GM18907 (cell line): ENCODE results near the gene PCK1.

Experiments used
- ATAC-seq: cut with Tn5 transposase; IDR thresholded peaks from one replicate; pipeline ENCODE4 v1.9.1; 2021; ENCODE audit warnings: mild to moderate bottlenecking, moderate library complexity; ENCODE audit not compliant: unreplicated experiment

The PCK1 gene

GRCh38 chr20:57536120-57536708, 24.7 kb upstream of the PCK1 start:
- no peak for ATAC-seq

- ATAC-seq, result no peak
These were observed 23.9 kb upstream of the PCK1 start for GRCh38 chr20:57536771-57537724.

- no peak for ATAC-seq
These were observed 23.1 kb upstream of the PCK1 start for GRCh38 chr20:57537822-57538221.

GRCh38 chr20:57539889-57540288, 21.0 kb upstream of the PCK1 start:
- ATAC-seq, result no peak

GRCh38 chr20:57540890-57541580, 19.9 kb upstream of the PCK1 start:
- no peak for ATAC-seq

GRCh38 chr20:57543754-57544153, 17.2 kb upstream of the PCK1 start:
- ATAC-seq, result no peak

GRCh38 chr20:57544838-57545564, 15.9 kb upstream of the PCK1 start:
- no peak for ATAC-seq

GRCh38 chr20:57545927-57546662, 14.8 kb upstream of the PCK1 start:
- no peak for ATAC-seq

- no peak for ATAC-seq
These were observed 13.8 kb upstream of the PCK1 start for GRCh38 chr20:57546956-57547649.

GRCh38 chr20:57548177-57549058, 12.5 kb upstream of the PCK1 start:
- ATAC-seq, result no peak

- ATAC-seq, result no peak
These were observed 8.4 kb upstream of the PCK1 start for GRCh38 chr20:57552471-57552870.

- no peak for ATAC-seq
These were observed 7.4 kb upstream of the PCK1 start for GRCh38 chr20:57553376-57554018.

- no peak for ATAC-seq
These were observed 5.3 kb upstream of the PCK1 start for GRCh38 chr20:57555457-57556184.

GRCh38 chr20:57556980-57557274, 4.0 kb upstream of the PCK1 start:
- no peak for ATAC-seq

- no peak for ATAC-seq
These were observed 2.8 kb upstream of the PCK1 start for GRCh38 chr20:57557926-57558613.

GRCh38 chr20:57558614-57559288, 2.2 kb upstream of the PCK1 start:
- no peak for ATAC-seq

GRCh38 chr20:57559289-57559634, 1.6 kb upstream of the PCK1 start:
- no peak for ATAC-seq
